Ishikawa (cell line): ENCODE data around the gene SMIM28.

ENCODE experiments used
- CREB1 ChIP-seq: IDR thresholded peaks from 2 replicates; pipeline ENCODE4 v1.6.1; 2012; ENCODE audit warnings: low read depth
- EP300 ChIP-seq: IDR thresholded peaks from 2 replicates; pipeline ENCODE4 v1.6.1; 2012; ENCODE audit warnings: borderline replicate concordance
- FOXM1 ChIP-seq: IDR thresholded peaks from 2 replicates; pipeline ENCODE4 v1.6.1; 2012; ENCODE audit warnings: low read depth, borderline replicate concordance
- NFIC ChIP-seq: IDR thresholded peaks from 2 replicates; pipeline ENCODE4 v1.6.1; 2012
- TAF1 ChIP-seq: IDR thresholded peaks from 2 replicates; pipeline ENCODE4 v1.6.1; 2012; ENCODE audit warnings: low read depth, mild to moderate bottlenecking
- TEAD4 ChIP-seq: IDR thresholded peaks from 2 replicates; pipeline ENCODE4 v1.6.1; 2012
- ZBTB7A ChIP-seq: IDR thresholded peaks from 2 replicates; pipeline ENCODE4 v1.6.1; 2012; ENCODE audit warnings: low read depth
- TF ChIP-seq, protein P1 (sequence below): IDR thresholded peaks from 2 replicates; pipeline ENCODE4 v1.6.1; 2012; ENCODE audit warnings: low read depth, mild to moderate bottlenecking
- TF ChIP-seq, protein P2 (sequence below): IDR thresholded peaks from 2 replicates; pipeline ENCODE4 v1.6.1; 2012

DNA sequence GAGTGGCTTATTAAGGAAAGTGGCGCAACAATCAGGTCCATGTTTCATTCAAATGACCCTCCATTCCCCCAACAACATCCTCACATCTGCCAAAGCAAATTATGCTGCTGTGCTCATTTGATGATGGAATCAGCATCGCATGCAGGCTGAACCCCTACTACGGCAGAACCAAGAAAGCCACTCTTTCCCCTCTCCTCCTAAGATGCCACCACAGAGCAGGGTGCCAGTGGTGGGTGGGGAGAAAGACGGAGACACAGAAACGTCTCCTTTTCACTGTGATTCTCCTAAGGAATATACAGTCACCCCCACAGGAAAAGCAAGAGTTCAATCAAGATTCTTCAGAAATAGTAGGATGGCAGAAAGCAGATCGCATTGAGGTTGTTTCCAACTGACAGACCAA is 43.4 kb downstream of the SMIM28 start:
- TF ChIP-seq, protein P1, sequence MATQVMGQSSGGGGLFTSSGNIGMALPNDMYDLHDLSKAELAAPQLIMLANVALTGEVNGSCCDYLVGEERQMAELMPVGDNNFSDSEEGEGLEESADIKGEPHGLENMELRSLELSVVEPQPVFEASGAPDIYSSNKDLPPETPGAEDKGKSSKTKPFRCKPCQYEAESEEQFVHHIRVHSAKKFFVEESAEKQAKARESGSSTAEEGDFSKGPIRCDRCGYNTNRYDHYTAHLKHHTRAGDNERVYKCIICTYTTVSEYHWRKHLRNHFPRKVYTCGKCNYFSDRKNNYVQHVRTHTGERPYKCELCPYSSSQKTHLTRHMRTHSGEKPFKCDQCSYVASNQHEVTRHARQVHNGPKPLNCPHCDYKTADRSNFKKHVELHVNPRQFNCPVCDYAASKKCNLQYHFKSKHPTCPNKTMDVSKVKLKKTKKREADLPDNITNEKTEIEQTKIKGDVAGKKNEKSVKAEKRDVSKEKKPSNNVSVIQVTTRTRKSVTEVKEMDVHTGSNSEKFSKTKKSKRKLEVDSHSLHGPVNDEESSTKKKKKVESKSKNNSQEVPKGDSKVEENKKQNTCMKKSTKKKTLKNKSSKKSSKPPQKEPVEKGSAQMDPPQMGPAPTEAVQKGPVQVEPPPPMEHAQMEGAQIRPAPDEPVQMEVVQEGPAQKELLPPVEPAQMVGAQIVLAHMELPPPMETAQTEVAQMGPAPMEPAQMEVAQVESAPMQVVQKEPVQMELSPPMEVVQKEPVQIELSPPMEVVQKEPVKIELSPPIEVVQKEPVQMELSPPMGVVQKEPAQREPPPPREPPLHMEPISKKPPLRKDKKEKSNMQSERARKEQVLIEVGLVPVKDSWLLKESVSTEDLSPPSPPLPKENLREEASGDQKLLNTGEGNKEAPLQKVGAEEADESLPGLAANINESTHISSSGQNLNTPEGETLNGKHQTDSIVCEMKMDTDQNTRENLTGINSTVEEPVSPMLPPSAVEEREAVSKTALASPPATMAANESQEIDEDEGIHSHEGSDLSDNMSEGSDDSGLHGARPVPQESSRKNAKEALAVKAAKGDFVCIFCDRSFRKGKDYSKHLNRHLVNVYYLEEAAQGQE: no peak
- TF ChIP-seq, protein P2, sequence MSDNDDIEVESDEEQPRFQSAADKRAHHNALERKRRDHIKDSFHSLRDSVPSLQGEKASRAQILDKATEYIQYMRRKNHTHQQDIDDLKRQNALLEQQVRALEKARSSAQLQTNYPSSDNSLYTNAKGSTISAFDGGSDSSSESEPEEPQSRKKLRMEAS: no peak
- no peak for TF ChIP-seq TAF1
- no peak for TF ChIP-seq ZBTB7A
- no peak for TF ChIP-seq EP300
- no peak for TF ChIP-seq FOXM1
- no peak for TF ChIP-seq TEAD4
- TF ChIP-seq CREB1: no peak
- TF ChIP-seq NFIC: no peak
